Body of pancreas (tissue), 4 donors: ENCODE data around the gene DTWD2.
"Not testable (repeated sequence)": the region's sequence is repeated elsewhere in the genome, so short reads cannot be mapped to it uniquely, and the experiment has no call there.

Experiments used
- POLR2A ChIP-seq, 3 donors: fragments of 450-650 bp; IDR thresholded peaks; one replicate each; pipeline ENCODE4 v1.6.1; 2016; ENCODE audit warnings: antibody characterized with exemption in 3 of 3, mild to moderate bottlenecking in 2 of 3
- TF ChIP-seq, protein P1 (sequence below), 7 experiments: fragments of 450-650 bp in 4 of 7; fragments of 200-600 bp in 3 of 7; sonication (generic) in 3 of 7; IDR thresholded peaks; one replicate each; pipeline ENCODE4 v1.5.1; 2016 to 2019; ENCODE audit warnings: antibody characterized with exemption in 7 of 7

DNA sequence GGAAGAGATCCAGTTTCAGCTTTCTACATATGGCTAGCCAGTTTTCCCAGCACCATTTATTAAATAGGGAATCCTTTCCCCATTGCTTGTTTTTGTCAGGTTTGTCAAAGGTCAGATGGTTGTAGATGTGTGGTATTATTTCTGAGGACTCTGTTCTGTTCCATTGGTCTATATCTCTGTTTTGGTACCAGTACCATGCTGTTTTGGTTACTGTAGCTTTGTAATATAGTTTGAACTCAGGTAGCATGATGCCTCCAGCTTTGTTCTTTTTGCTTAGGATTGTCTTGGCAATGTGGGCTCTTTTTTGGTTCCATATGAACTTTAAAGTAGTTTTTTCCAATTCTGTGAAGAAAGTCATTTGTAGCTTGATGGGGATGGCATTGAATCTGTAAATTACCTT lies 4.8 kb upstream of the DTWD2 start:
- TF ChIP-seq, protein P1, sequence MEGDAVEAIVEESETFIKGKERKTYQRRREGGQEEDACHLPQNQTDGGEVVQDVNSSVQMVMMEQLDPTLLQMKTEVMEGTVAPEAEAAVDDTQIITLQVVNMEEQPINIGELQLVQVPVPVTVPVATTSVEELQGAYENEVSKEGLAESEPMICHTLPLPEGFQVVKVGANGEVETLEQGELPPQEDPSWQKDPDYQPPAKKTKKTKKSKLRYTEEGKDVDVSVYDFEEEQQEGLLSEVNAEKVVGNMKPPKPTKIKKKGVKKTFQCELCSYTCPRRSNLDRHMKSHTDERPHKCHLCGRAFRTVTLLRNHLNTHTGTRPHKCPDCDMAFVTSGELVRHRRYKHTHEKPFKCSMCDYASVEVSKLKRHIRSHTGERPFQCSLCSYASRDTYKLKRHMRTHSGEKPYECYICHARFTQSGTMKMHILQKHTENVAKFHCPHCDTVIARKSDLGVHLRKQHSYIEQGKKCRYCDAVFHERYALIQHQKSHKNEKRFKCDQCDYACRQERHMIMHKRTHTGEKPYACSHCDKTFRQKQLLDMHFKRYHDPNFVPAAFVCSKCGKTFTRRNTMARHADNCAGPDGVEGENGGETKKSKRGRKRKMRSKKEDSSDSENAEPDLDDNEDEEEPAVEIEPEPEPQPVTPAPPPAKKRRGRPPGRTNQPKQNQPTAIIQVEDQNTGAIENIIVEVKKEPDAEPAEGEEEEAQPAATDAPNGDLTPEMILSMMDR (IDR thresholded peaks at IDR 0.05): not testable (repeated sequence)
- not testable (repeated sequence) for TF ChIP-seq POLR2A (IDR thresholded peaks at IDR 0.05)
